Hepatocyte (in vitro differentiated cells): ENCODE results near the gene SMIM33.

Source experiments
- EZH2 ChIP-seq: fragments of 200-600 bp; sonication (generic); IDR thresholded peaks from 2 replicates; pipeline ENCODE4 v1.6.1; 2016; ENCODE audit warnings: antibody characterized with exemption, mild to moderate bottlenecking, borderline replicate concordance
- EZH2phosphoT487 ChIP-seq: fragments of 200-600 bp; sonication (generic); IDR thresholded peaks from one replicate; pipeline ENCODE4 v1.6.1; 2018; ENCODE audit warnings: antibody characterized with exemption, mild to moderate bottlenecking, low read depth, moderate library complexity; ENCODE audit not compliant: unreplicated experiment, severe bottlenecking
- TF ChIP-seq, protein P1 (sequence below): fragments of 200-600 bp; sonication (generic); IDR thresholded peaks from 2 replicates; pipeline ENCODE4 v1.5.1; 2016; ENCODE audit warnings: antibody characterized with exemption, mild to moderate bottlenecking; ENCODE audit not compliant: poor library complexity

DNA sequence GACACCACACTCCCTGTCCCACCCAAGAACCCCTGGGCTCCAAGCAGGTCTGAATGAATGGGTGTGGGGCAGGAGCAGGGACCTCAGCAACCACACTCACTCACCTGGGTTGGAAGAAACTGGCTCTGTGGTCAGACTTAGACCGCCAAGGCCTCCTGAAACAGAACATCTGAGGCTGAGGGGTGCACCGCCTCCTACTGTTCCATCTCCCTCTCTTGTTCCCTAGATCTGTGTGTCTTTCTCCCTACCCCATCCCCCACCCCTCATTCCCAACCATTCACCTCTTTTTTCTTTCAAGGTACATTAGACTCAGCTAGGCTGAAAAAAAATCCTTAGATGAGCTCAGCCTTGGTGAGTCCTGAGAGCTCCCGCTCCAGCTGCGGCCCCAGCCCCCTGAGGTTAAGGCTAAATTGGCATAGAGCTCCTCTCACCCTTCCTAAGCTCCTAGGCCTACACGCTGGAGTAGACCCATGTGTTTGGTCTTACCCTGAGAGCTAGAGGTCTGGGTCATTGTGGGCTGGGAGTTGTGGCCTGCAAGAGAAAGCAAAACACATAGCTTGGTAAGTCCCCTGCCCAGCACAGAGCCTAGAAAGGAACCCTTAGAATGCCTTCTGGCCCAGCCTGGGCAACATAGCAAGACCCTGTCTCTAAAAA lies 13.0 kb upstream of the SMIM33 start:
- TF ChIP-seq, protein P1, sequence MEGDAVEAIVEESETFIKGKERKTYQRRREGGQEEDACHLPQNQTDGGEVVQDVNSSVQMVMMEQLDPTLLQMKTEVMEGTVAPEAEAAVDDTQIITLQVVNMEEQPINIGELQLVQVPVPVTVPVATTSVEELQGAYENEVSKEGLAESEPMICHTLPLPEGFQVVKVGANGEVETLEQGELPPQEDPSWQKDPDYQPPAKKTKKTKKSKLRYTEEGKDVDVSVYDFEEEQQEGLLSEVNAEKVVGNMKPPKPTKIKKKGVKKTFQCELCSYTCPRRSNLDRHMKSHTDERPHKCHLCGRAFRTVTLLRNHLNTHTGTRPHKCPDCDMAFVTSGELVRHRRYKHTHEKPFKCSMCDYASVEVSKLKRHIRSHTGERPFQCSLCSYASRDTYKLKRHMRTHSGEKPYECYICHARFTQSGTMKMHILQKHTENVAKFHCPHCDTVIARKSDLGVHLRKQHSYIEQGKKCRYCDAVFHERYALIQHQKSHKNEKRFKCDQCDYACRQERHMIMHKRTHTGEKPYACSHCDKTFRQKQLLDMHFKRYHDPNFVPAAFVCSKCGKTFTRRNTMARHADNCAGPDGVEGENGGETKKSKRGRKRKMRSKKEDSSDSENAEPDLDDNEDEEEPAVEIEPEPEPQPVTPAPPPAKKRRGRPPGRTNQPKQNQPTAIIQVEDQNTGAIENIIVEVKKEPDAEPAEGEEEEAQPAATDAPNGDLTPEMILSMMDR: no peak
- TF ChIP-seq EZH2: no peak
- no peak for TF ChIP-seq EZH2phosphoT487
